Breast epithelium (tissue), 3 donors: ENCODE results near the gene PMPCA.

Source experiments
- POLR2A ChIP-seq: fragments of 450-650 bp; IDR thresholded peaks from one replicate; pipeline ENCODE4 v1.6.1; 2016; ENCODE audit warnings: antibody characterized with exemption, mild to moderate bottlenecking, moderate library complexity
- POLR2AphosphoS5 ChIP-seq, 3 donors: sonication (generic); formaldehyde crosslinking; IDR thresholded peaks; one replicate each; pipeline ENCODE4 v1.6.1; 2017; ENCODE audit warnings: antibody characterized with exemption in 3 of 3
- TF ChIP-seq, protein P1 (sequence below), 3 donors: fragments of 450-650 bp; IDR thresholded peaks; one replicate each; pipeline ENCODE4 v1.5.1; 2016 to 2017; ENCODE audit warnings: antibody characterized with exemption in 3 of 3, mild to moderate bottlenecking in 3 of 3, moderate library complexity in 3 of 3

DNA sequence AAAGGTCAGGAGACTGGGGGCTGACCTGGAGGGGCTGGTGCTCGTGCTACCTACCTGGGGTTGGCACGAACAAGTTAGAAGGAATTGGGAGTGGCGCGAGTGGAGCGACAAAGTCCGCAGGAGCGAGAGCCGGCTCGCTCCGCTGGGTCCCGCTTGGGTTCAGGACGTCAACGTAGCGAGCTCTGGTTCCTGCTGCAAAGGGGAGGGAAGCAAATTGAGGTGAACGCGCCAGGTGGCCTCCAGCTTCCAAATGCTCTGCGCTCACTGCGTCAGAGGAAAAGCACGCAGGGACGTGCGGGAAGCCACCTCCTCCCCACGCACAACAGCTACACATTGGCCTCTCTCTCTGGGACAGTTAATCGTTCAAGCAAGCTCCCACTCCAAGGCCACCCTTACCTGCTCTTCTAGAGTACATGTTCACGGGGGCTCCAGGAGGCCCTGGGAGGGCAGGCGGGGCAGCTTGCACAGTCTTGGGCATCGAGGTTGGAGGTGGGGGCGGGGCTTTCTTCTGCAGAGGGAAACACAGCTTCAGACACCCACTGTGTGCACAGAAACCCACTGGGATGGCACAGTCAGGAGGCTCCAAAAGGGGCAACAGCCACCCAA is 36.8 kb downstream of the PMPCA start:
- TF ChIP-seq, protein P1, sequence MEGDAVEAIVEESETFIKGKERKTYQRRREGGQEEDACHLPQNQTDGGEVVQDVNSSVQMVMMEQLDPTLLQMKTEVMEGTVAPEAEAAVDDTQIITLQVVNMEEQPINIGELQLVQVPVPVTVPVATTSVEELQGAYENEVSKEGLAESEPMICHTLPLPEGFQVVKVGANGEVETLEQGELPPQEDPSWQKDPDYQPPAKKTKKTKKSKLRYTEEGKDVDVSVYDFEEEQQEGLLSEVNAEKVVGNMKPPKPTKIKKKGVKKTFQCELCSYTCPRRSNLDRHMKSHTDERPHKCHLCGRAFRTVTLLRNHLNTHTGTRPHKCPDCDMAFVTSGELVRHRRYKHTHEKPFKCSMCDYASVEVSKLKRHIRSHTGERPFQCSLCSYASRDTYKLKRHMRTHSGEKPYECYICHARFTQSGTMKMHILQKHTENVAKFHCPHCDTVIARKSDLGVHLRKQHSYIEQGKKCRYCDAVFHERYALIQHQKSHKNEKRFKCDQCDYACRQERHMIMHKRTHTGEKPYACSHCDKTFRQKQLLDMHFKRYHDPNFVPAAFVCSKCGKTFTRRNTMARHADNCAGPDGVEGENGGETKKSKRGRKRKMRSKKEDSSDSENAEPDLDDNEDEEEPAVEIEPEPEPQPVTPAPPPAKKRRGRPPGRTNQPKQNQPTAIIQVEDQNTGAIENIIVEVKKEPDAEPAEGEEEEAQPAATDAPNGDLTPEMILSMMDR (IDR thresholded peaks at IDR 0.05): no peak
- TF ChIP-seq POLR2AphosphoS5 (IDR thresholded peaks at IDR 0.05): no peak
- TF ChIP-seq POLR2A: no peak
